Endothelial cell of umbilical vein (primary cell): ENCODE data around the gene GRK4. TPM values are rescaled to one million over a fixed set of nuclear protein-coding genes. Genes with fewer than 3 reads are reported as not detected.
A peak's percentile ranks its signal among the peaks of the same experiment; 100 is the strongest.

Experiments used
- BruUV-seq: library from RNA; stranded (reverse); fragments of 400-500 nt; replicated peaks from 2 replicates; lab custom pipeline; 2021; lab: Mats Ljungman, UMichigan
- CTCF ChIA-PET: fragments of 300-600, 350-600 bp; sonication (Branson Sonifier 250); formaldehyde crosslinking; loops from one replicate; lab custom pipeline; 2021; ENCODE audit warnings: antibody characterized with exemption, inconsistent platforms; lab: Charles Lee
- POLR2A ChIA-PET: fragments of 300-600, 350-600 bp; sonication (Branson Sonifier 250); formaldehyde crosslinking; loops from one replicate; lab custom pipeline; 2021; ENCODE audit warnings: antibody characterized with exemption, inconsistent platforms; lab: Charles Lee
- DNase-seq: peaks from one replicate; pipeline ENCODE4 v3.0.0-alpha.2; 2011; ENCODE audit warnings: low read depth, low spot score
- FAIRE-seq: peaks from 2 replicates; lab custom pipeline; 2011; peaks lifted over from hg19 to GRCh38; lab: Jason Lieb, UNC
- H2AFZ ChIP-seq: 2 replicates; pipeline ENCODE4 v1.6.0; 2012; ENCODE audit warnings: low read depth, low read length, control low read depth, inconsistent platforms
- H3K27ac ChIP-seq: 2 replicates; pipeline ENCODE4 v1.5.1; 2011; ENCODE audit warnings: low read depth, mild to moderate bottlenecking, control low read depth, low read length, moderate library complexity; ENCODE audit not compliant: insufficient read depth
- H3K27me3 ChIP-seq, 2 experiments: 2 replicates each; pipeline versions ENCODE4 v1.6.0 to v1.6.1; 2011; ENCODE audit warnings: low read length in 2 of 2, mixed read lengths in 1 of 2; ENCODE audit not compliant: control insufficient read depth in 2 of 2, insufficient read depth in 2 of 2
- H3K36me3 ChIP-seq, 2 experiments: 2 replicates in 1 of 2; 3 replicates in 1 of 2; pipeline ENCODE4 v1.5.1; 2011; ENCODE audit warnings: low read length in 2 of 2, mild to moderate bottlenecking in 1 of 2, moderate library complexity in 1 of 2; ENCODE audit not compliant: control insufficient read depth in 2 of 2, insufficient read depth in 2 of 2; ENCODE audit errors: extremely low read depth in 1 of 2
- H3K4me1 ChIP-seq: 3 replicates; pipeline ENCODE4 v1.5.1; 2011; ENCODE audit warnings: mild to moderate bottlenecking, low read length; ENCODE audit not compliant: control insufficient read depth, insufficient read depth; ENCODE audit errors: extremely low read depth
- H3K4me2 ChIP-seq: 2 replicates; pipeline ENCODE4 v1.6.1; 2011; ENCODE audit warnings: low read length, control low read depth, mixed read lengths; ENCODE audit not compliant: insufficient read depth
- H3K4me3 ChIP-seq, 3 experiments: fragments of 200-600 bp in 1 of 3; sonication (generic), shearing (Covaris generic) in 1 of 3; replicated peaks in 1 of 3; 2 replicates each; pipeline ENCODE4 v1.5.1; 2011 to 2016; ENCODE audit warnings: control low read depth in 3 of 3, low read length in 3 of 3, mild to moderate bottlenecking in 2 of 3, inconsistent platforms in 1 of 3, low read depth in 1 of 3, moderate library complexity in 1 of 3; ENCODE audit not compliant: insufficient read depth in 1 of 3
- H3K79me2 ChIP-seq: 2 replicates; pipeline ENCODE4 v1.6.0; 2012; ENCODE audit warnings: low read length, inconsistent platforms; ENCODE audit not compliant: control insufficient read depth, insufficient read depth
- H3K9ac ChIP-seq: replicated peaks from 2 replicates; pipeline ENCODE3; 2011; ENCODE audit warnings: low read length, control low read depth; ENCODE audit not compliant: insufficient read depth; ENCODE audit errors: extremely low read depth
- H3K9me1 ChIP-seq: replicated peaks from 3 replicates; pipeline ENCODE4 v1.6.0; 2011; ENCODE audit warnings: mild to moderate bottlenecking, low read length; ENCODE audit not compliant: control insufficient read depth, insufficient read depth; ENCODE audit errors: extremely low read depth
- H3K9me3 ChIP-seq: replicated peaks from 2 replicates; pipeline ENCODE4 v1.5.1; 2012; ENCODE audit warnings: low read length, inconsistent platforms; ENCODE audit not compliant: control insufficient read depth, insufficient read depth
- H4K20me1 ChIP-seq: replicated peaks from 2 replicates; pipeline ENCODE3; 2011; ENCODE audit warnings: mild to moderate bottlenecking, low read length; ENCODE audit not compliant: control insufficient read depth, insufficient read depth; ENCODE audit errors: extremely low read depth
- CTCF ChIP-seq, 2 donors: IDR thresholded peaks; 1 replicate in 1 of 2; 2 replicates in 1 of 2; pipeline ENCODE4 v1.5.1; 2011; ENCODE audit warnings: low read length in 2 of 2, mild to moderate bottlenecking in 2 of 2, moderate library complexity in 2 of 2, control low read depth in 1 of 2, inconsistent platforms in 1 of 2, low read depth in 1 of 2; ENCODE audit not compliant: insufficient read depth in 1 of 2; ENCODE audit errors: extremely low read depth in 1 of 2
- EZH2 ChIP-seq: IDR thresholded peaks from 2 replicates; pipeline ENCODE4 v1.6.1; 2012; ENCODE audit warnings: borderline replicate concordance, low read depth, mild to moderate bottlenecking, moderate library complexity, low read length, inconsistent platforms; ENCODE audit not compliant: severe bottlenecking
- JUN ChIP-seq: IDR thresholded peaks from 2 replicates; pipeline ENCODE4 v1.6.1; 2011; ENCODE audit warnings: borderline replicate concordance, low read depth; ENCODE audit not compliant: insufficient read length, insufficient read depth
- POLR2A ChIP-seq: IDR thresholded peaks from 2 replicates; pipeline ENCODE4 v1.6.1; 2012; ENCODE audit warnings: low read depth, mild to moderate bottlenecking, control low read depth, low read length
- POLR2AphosphoS5 ChIP-seq: IDR thresholded peaks from 2 replicates; pipeline ENCODE4 v1.6.1; 2012; ENCODE audit warnings: low read depth, mild to moderate bottlenecking, control low read depth, low read length, moderate library complexity; ENCODE audit not compliant: insufficient read depth
- dilution Hi-C: fragments of 300-500 bp; cut with MboI; formaldehyde crosslinking; loops from one replicate; pipeline ENCODE4 v1.15.0; 2019; ENCODE audit warnings: low sequenced_read_pairs; ENCODE audit not compliant: extremely low pct_ligation_motif_present
- intact Hi-C: fragments of 100-400 bp; cut with micrococcal nuclease; formaldehyde crosslinking; loops from one replicate; pipeline ENCODE4 v1.10.0; 2022
- polyA plus RNA-seq, 4 experiments: library from polyadenylated mRNA; depleted of rRNA in 3 of 4; stranded (reverse) in 3 of 4; unstranded in 1 of 4; fragments of >200 nt; gene quantifications; 2 replicates each; pipeline versions ENCODE4 v1.2.1 to v1.2.3, GENCODE V29; 2011 to 2012; ENCODE audit warnings: missing spikeins in 1 of 4
- total RNA-seq: library from RNA; stranded (reverse); gene quantifications from 2 replicates; pipeline ENCODE4 v1.2.3, GENCODE V29; 2021
- TF ChIP-seq, protein P1 (sequence below): IDR thresholded peaks from 2 replicates; pipeline ENCODE4 v1.6.1; 2011; ENCODE audit not compliant: insufficient read depth, insufficient read length

GRK4 gene
- total and polyA plus RNA-seq, 2 donors (not counting 3 experiments of a cell fraction or from before 2014, with no cell fraction given), result 3.1 to 6.3 TPM

DNA sequence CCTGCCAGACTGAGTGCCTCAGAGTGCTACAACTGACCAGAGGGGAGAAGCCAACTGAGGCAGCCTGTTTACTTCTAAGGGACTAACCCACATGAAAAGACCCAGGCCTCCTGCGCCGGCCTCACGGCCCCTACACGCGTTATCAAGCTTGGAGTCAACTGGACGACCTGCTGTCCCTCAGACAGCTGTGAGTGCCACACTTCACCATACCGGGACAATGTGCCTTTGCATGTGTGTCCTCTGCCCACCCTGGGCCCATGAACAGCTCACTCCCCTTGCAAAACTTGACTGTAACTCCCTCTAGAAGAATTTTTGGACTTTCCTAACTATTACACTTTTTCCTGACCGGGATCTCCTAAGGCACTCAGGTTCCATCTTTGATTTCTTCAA is 2.0 kb upstream of the GRK4 start:
- BruUV-seq, result no TSS peak
- no peaks in the 10 kb centered on the region for H3K27me3 ChIP-seq
- peaks cover 5 to 12% of the 10 kb centered on the region in 2 experiments for H3K36me3 ChIP-seq
- peaks cover 2% of the 10 kb centered on the region for H4K20me1 ChIP-seq
- H3K9me1 ChIP-seq, result no peaks in the 10 kb centered on the region
- TF ChIP-seq, protein P1, sequence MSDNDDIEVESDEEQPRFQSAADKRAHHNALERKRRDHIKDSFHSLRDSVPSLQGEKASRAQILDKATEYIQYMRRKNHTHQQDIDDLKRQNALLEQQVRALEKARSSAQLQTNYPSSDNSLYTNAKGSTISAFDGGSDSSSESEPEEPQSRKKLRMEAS, result no peak
- no peak for TF ChIP-seq JUN
- no peak for TF ChIP-seq EZH2
- no peak for TF ChIP-seq POLR2AphosphoS5
- no peak for TF ChIP-seq CTCF (IDR thresholded peaks at IDR 0.05; ENCODE audit: extremely low read depth in 1 of 2, insufficient read depth in 1 of 2, low read depth in 1 of 2, low read length in 2 of 2)
- TF ChIP-seq POLR2A, result no peak
- H3K9me3 ChIP-seq, result no peaks in the 10 kb centered on the region
- FAIRE-seq, result peak; percentile 54
- DNase-seq, result no peak
- H3K4me2 ChIP-seq, result peak overlapping the region; percentile 89
- dilution Hi-C loops, result no loop called here
- peaks cover 56% of the 10 kb centered on the region for H3K79me2 ChIP-seq
- peak overlapping the region; percentile 85 for H3K9ac ChIP-seq
- H2AFZ ChIP-seq, result no peak overlapping the region
- ChIA-PET CTCF (interaction anchor here (1.9 to 3.3 kb wide), 2 partner anchors 13 to 17 kb away, joined by 6 to 21 read pairs; no protein-coding TSS in a partner anchor), POLR2A (no interaction called here)
- H3K4me1 ChIP-seq, result peaks cover 33% of the 10 kb centered on the region
- intact Hi-C loops, result loop anchor here (5.0 to 10.0 kb wide), 2 partner anchors 76 to 547 kb away; partner anchors contain the start of genes CFAP99 and ZFYVE28
- H3K27ac ChIP-seq, result no peak overlapping the region
- peak overlapping the region in 2 of 3 experiments; percentile 36 to 70 for H3K4me3 ChIP-seq
